Caco-2 (cell line): ENCODE data around the gene ARL8B. TPM values are rescaled to one million over a fixed set of nuclear protein-coding genes. Genes with fewer than 3 reads are reported as not detected.

Source experiments
- BruUV-seq: library from RNA; stranded (reverse); fragments of 400-500 nt; replicated peaks from 2 replicates; lab custom pipeline; 2021; lab: Mats Ljungman, UMichigan
- CTCF ChIA-PET: fragments of 300-600 bp; sonication (Branson Sonifier 250); formaldehyde crosslinking; loops from one replicate; lab custom pipeline; 2022; ENCODE audit warnings: antibody characterized with exemption; lab: Charles Lee
- POLR2A ChIA-PET: fragments of 300-600 bp; sonication (Branson Sonifier 250); formaldehyde crosslinking; loops from one replicate; lab custom pipeline; 2022; ENCODE audit warnings: antibody characterized with exemption; lab: Charles Lee
- DNase-seq, 2 experiments: peaks; one replicate each; pipeline versions ENCODE4 v3.0.0 to v3.0.0-alpha.2; 2020 to 2022
- H3K27me3 ChIP-seq: replicated peaks from 2 replicates; pipeline ENCODE4 v1.6.0; 2011; ENCODE audit warnings: low read length; ENCODE audit not compliant: control insufficient read depth, insufficient read depth
- H3K36me3 ChIP-seq: 2 replicates; pipeline ENCODE4 v1.5.1; 2011; ENCODE audit warnings: low read length; ENCODE audit not compliant: control insufficient read depth, insufficient read depth
- H3K4me1 ChIP-seq: fragments of 250-450 bp; sonication (Bioruptor Pico); 2 replicates; pipeline ENCODE4 v1.5.1; 2020; ENCODE audit warnings: mild to moderate bottlenecking
- H3K4me3 ChIP-seq: 2 replicates; pipeline ENCODE4 v1.5.1; 2011; ENCODE audit warnings: low read depth, mild to moderate bottlenecking, control low read depth, low read length
- H3K9me3 ChIP-seq: fragments of 250-450 bp; sonication (Bioruptor Pico); 2 replicates; pipeline ENCODE4 v1.5.1; 2020; ENCODE audit warnings: mild to moderate bottlenecking, moderate library complexity
- H3K27ac Mint-ChIP-seq: one replicate; pipeline ENCODE4 v1.8.0; 2022; ENCODE audit warnings: mixed read lengths; ENCODE audit not compliant: unreplicated experiment
- H3K27me3 Mint-ChIP-seq: one replicate; pipeline ENCODE4 v1.8.0; 2022; ENCODE audit warnings: mixed read lengths; ENCODE audit not compliant: insufficient read depth, unreplicated experiment
- H3K36me3 Mint-ChIP-seq: one replicate; pipeline ENCODE4 v1.8.0; 2022; ENCODE audit warnings: mild to moderate bottlenecking, mixed read lengths; ENCODE audit not compliant: insufficient read depth, unreplicated experiment
- H3K4me1 Mint-ChIP-seq: one replicate; pipeline ENCODE4 v1.8.0; 2022; ENCODE audit warnings: low read depth, mixed read lengths; ENCODE audit not compliant: unreplicated experiment
- H3K4me3 Mint-ChIP-seq: one replicate; pipeline ENCODE4 v1.8.0; 2022; ENCODE audit warnings: mild to moderate bottlenecking, moderate library complexity, mixed read lengths; ENCODE audit not compliant: unreplicated experiment
- H3K9me3 Mint-ChIP-seq: one replicate; pipeline ENCODE4 v1.8.0; 2022; ENCODE audit warnings: mixed read lengths; ENCODE audit not compliant: unreplicated experiment
- CTCF ChIP-seq, 2 experiments: fragments of 200-600 bp in 1 of 2; IDR thresholded peaks; 1 replicate in 1 of 2; 2 replicates in 1 of 2; pipeline versions ENCODE4 v1.5.1 to v1.8.0; 2011 to 2022; ENCODE audit warnings: antibody characterized with exemption in 1 of 2, control low read depth in 1 of 2, inconsistent platforms in 1 of 2, low read depth in 1 of 2, low read length in 1 of 2, mild to moderate bottlenecking in 1 of 2, moderate library complexity in 1 of 2; ENCODE audit not compliant: insufficient read depth in 1 of 2, severe bottlenecking in 1 of 2, unreplicated experiment in 1 of 2
- intact Hi-C: fragments of 100-400 bp; cut with micrococcal nuclease; formaldehyde crosslinking; loops from one replicate; pipeline ENCODE4 v1.10.0; 2022; ENCODE audit not compliant: unreplicated experiment
- total RNA-seq: library from RNA; stranded (reverse); gene quantifications from 2 replicates; pipeline ENCODE4 v1.2.3, GENCODE V29; 2022

ARL8B gene
- total RNA-seq, 1 experiment from 2014 or later, result 65.0 TPM

GRCh38 chr3:5198313-5198677 lies 76.2 kb downstream of the ARL8B start:
- intact Hi-C loops, result no loop called here
- no peaks in the 10 kb centered on the region for H3K27me3 Mint-ChIP-seq
- H3K36me3 ChIP-seq, result peaks cover 3% of the 10 kb centered on the region
- peaks cover 28% of the 10 kb centered on the region for H3K4me1 ChIP-seq
- H3K9me3 Mint-ChIP-seq, result no peaks in the 10 kb centered on the region
- no peak overlapping the region for H3K4me3 ChIP-seq
- H3K4me3 Mint-ChIP-seq, result no peak overlapping the region
- H3K9me3 ChIP-seq, result no peaks in the 10 kb centered on the region
- ChIA-PET CTCF (no interaction called here), POLR2A (interaction anchor here (0.6 kb wide), 1 partner anchor 231 kb away, joined by 4 read pairs; no protein-coding TSS in a partner anchor)
- no peak for TF ChIP-seq CTCF (IDR thresholded peaks at IDR 0.05; ENCODE audit: insufficient read depth in 1 of 2, low read depth in 1 of 2, low read length in 1 of 2, severe bottlenecking in 1 of 2, unreplicated experiment in 1 of 2)
- H3K36me3 Mint-ChIP-seq, result peaks cover 73% of the 10 kb centered on the region
- no peak for DNase-seq
- peak overlapping the region; percentile 46 for H3K27ac Mint-ChIP-seq
- no peaks in the 10 kb centered on the region for H3K27me3 ChIP-seq
- no TSS peak for BruUV-seq
- peaks cover 30% of the 10 kb centered on the region for H3K4me1 Mint-ChIP-seq

GRCh38 chr3:5198986-5199731 lies 77.1 kb downstream of the ARL8B start:
- no peaks in the 10 kb centered on the region for H3K9me3 ChIP-seq
- TF ChIP-seq CTCF (IDR thresholded peaks at IDR 0.05; ENCODE audit: insufficient read depth in 1 of 2, low read depth in 1 of 2, low read length in 1 of 2, severe bottlenecking in 1 of 2, unreplicated experiment in 1 of 2), result no peak
- peaks cover 3% of the 10 kb centered on the region for H3K36me3 ChIP-seq
- no peak overlapping the region for H3K4me3 ChIP-seq
- H3K9me3 Mint-ChIP-seq, result no peaks in the 10 kb centered on the region
- peak overlapping the region; percentile 46 for H3K27ac Mint-ChIP-seq
- ChIA-PET CTCF (no interaction called here), POLR2A (interaction anchor here (0.6 kb wide), 1 partner anchor 230 kb away, joined by 4 read pairs; no protein-coding TSS in a partner anchor)
- H3K4me3 Mint-ChIP-seq, result no peak overlapping the region
- no peaks in the 10 kb centered on the region for H3K27me3 Mint-ChIP-seq
- no peak for DNase-seq
- intact Hi-C loops, result no loop called here
- peaks cover 26% of the 10 kb centered on the region for H3K4me1 Mint-ChIP-seq
- peaks cover 27% of the 10 kb centered on the region for H3K4me1 ChIP-seq
- no peaks in the 10 kb centered on the region for H3K27me3 ChIP-seq
- peaks cover 78% of the 10 kb centered on the region for H3K36me3 Mint-ChIP-seq
- BruUV-seq, result no TSS peak

GRCh38 chr3:5201536-5201935 lies 79.4 kb downstream of the ARL8B start:
- Histone ChIP-seq H3K4me1 (peaks cover 11% of the 10 kb centered on the region), H3K4me3 (no peak overlapping the region), H3K9me3 (no peaks in the 10 kb centered on the region), H3K27me3 (no peaks in the 10 kb centered on the region), H3K36me3 (peaks cover 8% of the 10 kb centered on the region)
- no TSS peak for BruUV-seq
- no peak overlapping the region for H3K27ac Mint-ChIP-seq
- peaks cover 14% of the 10 kb centered on the region for H3K4me1 Mint-ChIP-seq
- H3K27me3 Mint-ChIP-seq, result no peaks in the 10 kb centered on the region
- H3K36me3 Mint-ChIP-seq, result peaks cover 91% of the 10 kb centered on the region
- intact Hi-C loops, result no loop called here
- no peak for TF ChIP-seq CTCF (IDR thresholded peaks at IDR 0.05; ENCODE audit: insufficient read depth in 1 of 2, low read depth in 1 of 2, low read length in 1 of 2, severe bottlenecking in 1 of 2, unreplicated experiment in 1 of 2)
- ChIA-PET CTCF (no interaction called here), POLR2A (no interaction called here)
- no peaks in the 10 kb centered on the region for H3K9me3 Mint-ChIP-seq
- no peak overlapping the region for H3K4me3 Mint-ChIP-seq
- DNase-seq, result no peak
